ENCODE results near the gene PRKG1.

DNA sequence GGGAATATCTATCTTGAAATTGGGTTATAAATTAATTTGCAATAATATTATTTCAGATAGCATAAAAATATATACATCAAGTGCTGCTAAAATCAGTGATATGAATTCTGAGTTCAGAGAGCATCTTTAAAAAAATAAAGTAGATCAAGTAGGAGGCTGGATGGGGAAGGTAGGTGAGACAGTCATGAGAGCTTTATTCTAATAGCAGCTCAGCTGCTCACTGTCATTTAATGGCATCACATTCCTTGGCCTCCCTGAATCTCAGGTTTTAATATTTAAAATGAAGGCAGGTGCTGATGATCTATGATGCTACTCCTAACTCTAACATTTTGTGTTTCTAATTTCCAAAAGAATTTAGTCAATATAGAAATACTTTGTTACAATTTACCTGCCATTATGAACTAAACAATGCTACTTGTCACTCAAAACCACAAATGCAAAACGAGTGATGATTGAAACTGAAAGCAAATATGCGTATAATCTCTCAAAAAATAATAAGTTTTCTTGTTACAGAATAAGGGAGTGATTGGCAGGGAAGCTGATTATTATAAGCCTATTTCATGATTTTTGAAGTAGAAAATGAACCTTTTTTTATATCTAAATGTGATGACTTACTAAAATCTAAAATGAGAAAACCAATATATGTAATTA, 772.7 kb downstream of the PRKG1 start:
- TF ChIP-seq, protein P1, sequence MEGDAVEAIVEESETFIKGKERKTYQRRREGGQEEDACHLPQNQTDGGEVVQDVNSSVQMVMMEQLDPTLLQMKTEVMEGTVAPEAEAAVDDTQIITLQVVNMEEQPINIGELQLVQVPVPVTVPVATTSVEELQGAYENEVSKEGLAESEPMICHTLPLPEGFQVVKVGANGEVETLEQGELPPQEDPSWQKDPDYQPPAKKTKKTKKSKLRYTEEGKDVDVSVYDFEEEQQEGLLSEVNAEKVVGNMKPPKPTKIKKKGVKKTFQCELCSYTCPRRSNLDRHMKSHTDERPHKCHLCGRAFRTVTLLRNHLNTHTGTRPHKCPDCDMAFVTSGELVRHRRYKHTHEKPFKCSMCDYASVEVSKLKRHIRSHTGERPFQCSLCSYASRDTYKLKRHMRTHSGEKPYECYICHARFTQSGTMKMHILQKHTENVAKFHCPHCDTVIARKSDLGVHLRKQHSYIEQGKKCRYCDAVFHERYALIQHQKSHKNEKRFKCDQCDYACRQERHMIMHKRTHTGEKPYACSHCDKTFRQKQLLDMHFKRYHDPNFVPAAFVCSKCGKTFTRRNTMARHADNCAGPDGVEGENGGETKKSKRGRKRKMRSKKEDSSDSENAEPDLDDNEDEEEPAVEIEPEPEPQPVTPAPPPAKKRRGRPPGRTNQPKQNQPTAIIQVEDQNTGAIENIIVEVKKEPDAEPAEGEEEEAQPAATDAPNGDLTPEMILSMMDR (conservative IDR thresholded peaks at IDR 0.05; ENCODE audit: low read depth, low read length), result no peak
- TF ChIP-seq MAZ (IDR thresholded peaks at IDR 0.05; ENCODE audit: borderline replicate concordance, low read depth, low read length) (no peak), BHLHE40 (IDR thresholded peaks at IDR 0.05; ENCODE audit: low read depth, low read length) (no peak), POLR2A (IDR thresholded peaks at IDR 0.05; ENCODE audit: low read depth, low read length) (no peak), MXI1 (IDR thresholded peaks at IDR 0.05; ENCODE audit: borderline replicate concordance, low read depth, low read length) (no peak), MAFK (IDR thresholded peaks at IDR 0.05; ENCODE audit: low read depth, low read length) (no peak), NFE2L2 (IDR thresholded peaks at IDR 0.05; ENCODE audit: low read depth, low read length) (no peak), CHD1 (IDR thresholded peaks at IDR 0.05; ENCODE audit: low read depth, low read length) (no peak), CEBPB (IDR thresholded peaks at IDR 0.05; ENCODE audit: low read depth, low read length) (no peak), RFX5 (IDR thresholded peaks at IDR 0.05; ENCODE audit: low read depth, low read length) (no peak), RCOR1 (IDR thresholded peaks at IDR 0.05; ENCODE audit: insufficient replicate concordance, low read length) (no peak), RAD21 (IDR thresholded peaks at IDR 0.05; ENCODE audit: low read length) (no peak)
- TF ChIP-seq, protein P2, sequence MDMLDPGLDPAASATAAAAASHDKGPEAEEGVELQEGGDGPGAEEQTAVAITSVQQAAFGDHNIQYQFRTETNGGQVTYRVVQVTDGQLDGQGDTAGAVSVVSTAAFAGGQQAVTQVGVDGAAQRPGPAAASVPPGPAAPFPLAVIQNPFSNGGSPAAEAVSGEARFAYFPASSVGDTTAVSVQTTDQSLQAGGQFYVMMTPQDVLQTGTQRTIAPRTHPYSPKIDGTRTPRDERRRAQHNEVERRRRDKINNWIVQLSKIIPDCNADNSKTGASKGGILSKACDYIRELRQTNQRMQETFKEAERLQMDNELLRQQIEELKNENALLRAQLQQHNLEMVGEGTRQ (IDR thresholded peaks at IDR 0.05; ENCODE audit: low read depth, low read length), result no peak
